Activated CD4-positive, alpha-beta memory T cell treated with anti-CD3 and anti-CD28 coated beads, Interleukin-2, amount 10 ng/mL, durations not matched to agents 7 days and 5 days (primary cell): ENCODE data around the gene ZNF561. TPM values are rescaled to one million over a fixed set of nuclear protein-coding genes. Genes with fewer than 3 reads are reported as not detected.
"Not testable (repeated sequence)": the region's sequence is repeated elsewhere in the genome, so short reads cannot be mapped to it uniquely, and the experiment has no call there.

Source experiments
- CTCF ChIA-PET: fragments of 350-600 bp; sonication (Branson Sonifier 250); formaldehyde crosslinking; loops from one replicate; lab custom pipeline; 2021; ENCODE audit warnings: antibody characterized with exemption, inconsistent platforms; lab: Charles Lee
- POLR2A ChIA-PET: fragments of 350-600 bp; sonication (Branson Sonifier 250); formaldehyde crosslinking; loops from one replicate; lab custom pipeline; 2021; ENCODE audit warnings: antibody characterized with exemption; lab: Charles Lee
- DNase-seq: peaks from one replicate; pipeline ENCODE4 v3.0.0-alpha.2; 2020
- H3K27ac Mint-ChIP-seq: one replicate; pipeline ENCODE4 v1.8.0; 2021; ENCODE audit warnings: mild to moderate bottlenecking, mixed read lengths
- H3K27me3 Mint-ChIP-seq: one replicate; pipeline ENCODE4 v1.8.0; 2021; ENCODE audit warnings: mixed read lengths
- H3K36me3 Mint-ChIP-seq: one replicate; pipeline ENCODE4 v1.8.0; 2021; ENCODE audit warnings: low read depth, mixed read lengths
- H3K4me1 Mint-ChIP-seq: one replicate; pipeline ENCODE4 v1.8.0; 2021; ENCODE audit warnings: mixed read lengths
- H3K4me3 Mint-ChIP-seq: one replicate; pipeline ENCODE4 v1.8.0; 2021; ENCODE audit warnings: mild to moderate bottlenecking, mixed read lengths
- H3K9me3 Mint-ChIP-seq: one replicate; pipeline ENCODE4 v1.8.0; 2021; ENCODE audit warnings: mixed read lengths
- total RNA-seq, 2 experiments: library from RNA; stranded (reverse); gene quantifications; one replicate each; pipeline ENCODE4 v1.2.3, GENCODE V29; 2021

Gene ZNF561
- 10 to 100 TPM; 27.0 to 29.0 TPM for total RNA-seq

- Mint-ChIP-seq H3K4me1 (peaks cover 22% of the 10 kb centered on the region), H3K9me3 (peaks cover 9% of the 10 kb centered on the region), H3K27me3 (no peaks in the 10 kb centered on the region), H3K4me3 (peak within 1 kb of the TSS; percentile 91), H3K27ac (peak within 1 kb of the TSS; percentile 94), H3K36me3 (peaks cover 40% of the 10 kb centered on the region)
- peak; percentile 89 for DNase-seq
- CTCF ChIA-PET = interaction anchor here (0.6 to 2.4 kb wide), 3 partner anchors 34 to 177 kb away, joined by 3 to 9 read pairs (median 3); no protein-coding TSS in a partner anchor
- POLR2A ChIA-PET = interaction anchor here (0.8 to 2.3 kb wide), 5 partner anchors 27 to 205 kb away, joined by 3 to 8 read pairs (median 6); partner anchors contain the start of genes ZNF121, ZNF266 and ZNF846
Measured at GRCh38 chr19:9621156-9622037, at the start of gene ZNF561. TSS of gene ZNF561 (minus strand) at chr19:9621232. CDS start at chr19:9619456, 1,776 bp downstream.

DNA sequence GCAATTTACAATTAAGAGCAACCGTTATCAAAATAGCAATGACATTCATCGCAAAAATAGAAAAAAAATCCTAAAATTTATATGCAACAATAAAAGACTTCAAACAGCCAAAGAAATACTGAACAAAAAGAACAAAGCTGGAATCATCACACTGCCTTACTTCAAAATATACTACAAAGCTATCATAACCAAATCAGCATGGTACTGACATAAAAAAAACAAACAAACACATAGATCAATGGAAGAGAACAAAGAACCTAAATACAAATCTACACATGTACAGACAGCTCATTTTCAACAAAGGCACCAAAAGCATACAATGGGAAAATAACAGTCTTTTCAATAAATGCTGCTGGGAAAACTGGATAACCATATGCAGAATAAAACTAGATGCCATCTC, 47.5 kb upstream of the ZNF561 start:
- no peak for DNase-seq
- CTCF ChIA-PET = no interaction called here
- H3K4me1 Mint-ChIP-seq = peaks cover 20% of the 10 kb centered on the region
- H3K4me3 Mint-ChIP-seq = no peak overlapping the region
- no peaks in the 10 kb centered on the region for H3K27me3 Mint-ChIP-seq
- H3K9me3 Mint-ChIP-seq = peaks cover 56% of the 10 kb centered on the region
- no peak overlapping the region for H3K27ac Mint-ChIP-seq
- POLR2A ChIA-PET = no interaction called here
- peaks cover 91% of the 10 kb centered on the region for H3K36me3 Mint-ChIP-seq

DNA sequence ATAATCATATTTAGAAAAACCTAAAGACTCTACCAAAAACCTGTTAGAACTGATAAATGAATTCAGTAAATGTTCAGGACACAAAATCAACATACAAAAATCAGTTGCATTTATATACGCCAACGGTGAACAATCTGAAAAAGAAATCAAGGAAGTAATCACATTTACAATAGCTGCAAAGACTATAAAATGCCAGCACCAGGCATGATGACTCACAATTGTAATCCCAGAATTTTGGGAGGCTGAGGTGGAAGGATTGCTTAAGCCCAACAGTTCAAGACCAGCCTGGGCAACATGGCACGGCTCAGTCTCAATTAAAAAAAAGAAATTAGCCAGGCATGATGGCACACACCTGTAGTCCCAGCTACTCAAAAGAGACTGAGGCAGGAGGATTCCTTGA, 46.9 kb upstream of the ZNF561 start:
- Mint-ChIP-seq H3K9me3 (peaks cover 55% of the 10 kb centered on the region), H3K4me3 (no peak overlapping the region)

GRCh38 chr19:9658769-9659168, 37.7 kb upstream of the ZNF561 start:
- Mint-ChIP-seq H3K27me3 (no peaks in the 10 kb centered on the region), H3K4me3 (no peak overlapping the region), H3K36me3 (peaks cover 71% of the 10 kb centered on the region), H3K4me1 (no peaks in the 10 kb centered on the region), H3K9me3 (peaks cover 19% of the 10 kb centered on the region), H3K27ac (no peak overlapping the region)
- no peak for DNase-seq
- POLR2A ChIA-PET = no interaction called here
- CTCF ChIA-PET = interaction anchor here (0.6 kb wide), 1 partner anchor 1072 kb away, joined by 3 read pairs; no protein-coding TSS in a partner anchor

More for the DNA sequence above, 46.9 kb upstream of the ZNF561 start:
- ChIA-PET CTCF (no interaction called here), POLR2A (no interaction called here)
- Mint-ChIP-seq H3K4me1 (peaks cover 17% of the 10 kb centered on the region), H3K27ac (no peak overlapping the region), H3K27me3 (no peaks in the 10 kb centered on the region), H3K36me3 (peaks cover 91% of the 10 kb centered on the region)
- no peak for DNase-seq

DNA sequence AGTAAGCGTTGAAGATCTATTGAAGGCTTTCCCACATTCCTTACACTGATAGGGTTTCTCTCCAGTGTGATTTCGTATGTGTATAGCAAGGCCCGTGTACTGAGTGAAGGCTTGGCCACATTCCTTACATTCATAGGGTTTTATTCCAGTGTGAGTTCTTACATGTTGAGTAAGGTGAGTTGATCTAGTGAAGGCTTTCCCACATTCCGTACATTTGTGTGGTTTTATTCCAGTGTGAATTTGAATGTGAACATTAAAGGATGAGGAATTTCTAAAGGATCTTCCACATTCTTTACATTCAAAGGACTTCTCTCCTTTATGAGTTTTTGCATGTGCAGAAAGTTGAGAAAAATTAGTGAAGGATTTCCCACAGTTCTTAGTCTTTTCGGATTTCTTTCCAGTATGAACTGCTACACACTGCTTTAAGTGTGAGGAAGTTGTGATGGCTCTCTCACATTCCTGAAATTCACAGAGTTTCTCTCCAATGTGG, 32.1 kb upstream of the ZNF561 start:
- DNase-seq, H3K27me3 Mint-ChIP-seq, POLR2A ChIA-PET, H3K4me1 Mint-ChIP-seq, H3K4me3 Mint-ChIP-seq, H3K27ac Mint-ChIP-seq: not testable (repeated sequence)
- Mint-ChIP-seq H3K36me3 (peaks cover 92% of the 10 kb centered on the region), H3K9me3 (peaks cover 44% of the 10 kb centered on the region)
- CTCF ChIA-PET = interaction anchor here (1.1 kb wide), 1 partner anchor 8 kb away, joined by 3 read pairs; no protein-coding TSS in a partner anchor

- peaks cover 41% of the 10 kb centered on the region for H3K9me3 Mint-ChIP-seq
- DNase-seq, H3K4me1 Mint-ChIP-seq, H3K27me3 Mint-ChIP-seq, CTCF ChIA-PET, POLR2A ChIA-PET, H3K4me3 Mint-ChIP-seq, H3K27ac Mint-ChIP-seq: not testable (repeated sequence)
- peaks cover 81% of the 10 kb centered on the region for H3K36me3 Mint-ChIP-seq
Measured at GRCh38 chr19:9651464-9651863, 30.4 kb upstream of the ZNF561 start.

DNA sequence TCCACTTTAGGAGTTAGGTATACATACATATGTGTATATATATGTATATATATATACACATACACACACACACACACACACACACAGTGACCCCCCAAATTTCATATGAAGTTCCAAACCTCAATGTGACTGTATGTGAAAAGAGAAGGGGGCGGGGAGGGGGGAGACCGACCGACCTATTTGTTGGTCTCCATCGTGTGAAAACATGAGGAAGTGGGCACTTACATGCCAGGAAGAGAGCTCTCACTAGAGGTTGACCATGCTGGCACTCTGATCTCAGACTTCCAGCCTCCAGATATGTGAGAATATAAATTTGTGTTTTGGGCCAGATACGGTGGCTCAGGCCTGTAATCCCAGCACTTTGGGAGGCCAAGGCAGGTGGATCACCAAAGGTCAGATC, 29.3 kb upstream of the ZNF561 start:
- ChIA-PET POLR2A (no interaction called here), CTCF (no interaction called here)
- DNase-seq = no peak
- Mint-ChIP-seq H3K4me1 (no peaks in the 10 kb centered on the region), H3K9me3 (peaks cover 45% of the 10 kb centered on the region), H3K27ac (no peak overlapping the region), H3K27me3 (no peaks in the 10 kb centered on the region), H3K36me3 (peaks cover 77% of the 10 kb centered on the region), H3K4me3 (no peak overlapping the region)

- H3K9me3 Mint-ChIP-seq = peaks cover 32% of the 10 kb centered on the region
- CTCF ChIA-PET = no interaction called here
- H3K27me3 Mint-ChIP-seq = no peaks in the 10 kb centered on the region
- peaks cover 56% of the 10 kb centered on the region for H3K36me3 Mint-ChIP-seq
- H3K27ac Mint-ChIP-seq = no peak overlapping the region
- no peak for DNase-seq
- POLR2A ChIA-PET = interaction anchor here (0.7 kb wide), 1 partner anchor 28 kb away, joined by 3 read pairs; no protein-coding TSS in a partner anchor
- H3K4me1 Mint-ChIP-seq = no peaks in the 10 kb centered on the region
- H3K4me3 Mint-ChIP-seq = no peak overlapping the region
Measured at GRCh38 chr19:9645472-9645871, 24.4 kb upstream of the ZNF561 start.

- Mint-ChIP-seq H3K36me3 (peaks cover 51% of the 10 kb centered on the region), H3K27me3 (no peaks in the 10 kb centered on the region), H3K4me3 (no peak overlapping the region), H3K9me3 (peaks cover 32% of the 10 kb centered on the region), H3K27ac (no peak overlapping the region), H3K4me1 (no peaks in the 10 kb centered on the region)
- no peak for DNase-seq
- ChIA-PET POLR2A (no interaction called here), CTCF (interaction anchor here (0.6 kb wide), 1 partner anchor 9 kb away, joined by 3 read pairs; no protein-coding TSS in a partner anchor)
Measured at GRCh38 chr19:9644472-9644871, 23.4 kb upstream of the ZNF561 start.

GRCh38 chr19:9641810-9642209, 20.8 kb upstream of the ZNF561 start:
- POLR2A ChIA-PET = no interaction called here
- peaks cover 35% of the 10 kb centered on the region for H3K36me3 Mint-ChIP-seq
- no peaks in the 10 kb centered on the region for H3K27me3 Mint-ChIP-seq
- DNase-seq = no peak
- H3K27ac Mint-ChIP-seq = no peak overlapping the region
- no peaks in the 10 kb centered on the region for H3K4me1 Mint-ChIP-seq
- H3K4me3 Mint-ChIP-seq = no peak overlapping the region
- peaks cover 24% of the 10 kb centered on the region for H3K9me3 Mint-ChIP-seq
- CTCF ChIA-PET = no interaction called here

DNA sequence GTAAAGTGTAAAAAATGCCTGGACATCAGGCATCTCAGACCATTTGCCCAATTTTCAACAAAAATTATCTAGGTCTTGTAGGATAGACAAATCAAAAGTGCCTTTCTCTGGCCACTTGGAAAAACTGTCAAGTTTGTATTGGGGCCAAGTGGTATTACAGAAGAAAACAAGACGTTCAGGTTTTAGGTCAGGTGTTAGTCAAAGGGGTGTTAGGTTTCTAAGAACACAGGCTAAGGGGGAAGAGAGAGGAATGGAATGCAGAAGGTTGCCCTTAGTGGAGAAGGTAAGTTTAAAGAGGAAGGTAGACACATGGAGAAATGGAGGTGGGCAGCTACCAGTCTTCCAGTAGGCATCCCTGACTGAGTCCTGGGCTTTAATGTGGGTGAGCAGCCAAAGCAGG, 19.9 kb upstream of the ZNF561 start:
- H3K4me1 Mint-ChIP-seq = no peaks in the 10 kb centered on the region
- H3K36me3 Mint-ChIP-seq = peaks cover 33% of the 10 kb centered on the region
- H3K4me3 Mint-ChIP-seq = no peak overlapping the region
- no peak for DNase-seq
- POLR2A ChIA-PET = no interaction called here
- H3K9me3 Mint-ChIP-seq = peaks cover 21% of the 10 kb centered on the region
- H3K27me3 Mint-ChIP-seq = no peaks in the 10 kb centered on the region
- H3K27ac Mint-ChIP-seq = no peak overlapping the region
- CTCF ChIA-PET = no interaction called here

DNA sequence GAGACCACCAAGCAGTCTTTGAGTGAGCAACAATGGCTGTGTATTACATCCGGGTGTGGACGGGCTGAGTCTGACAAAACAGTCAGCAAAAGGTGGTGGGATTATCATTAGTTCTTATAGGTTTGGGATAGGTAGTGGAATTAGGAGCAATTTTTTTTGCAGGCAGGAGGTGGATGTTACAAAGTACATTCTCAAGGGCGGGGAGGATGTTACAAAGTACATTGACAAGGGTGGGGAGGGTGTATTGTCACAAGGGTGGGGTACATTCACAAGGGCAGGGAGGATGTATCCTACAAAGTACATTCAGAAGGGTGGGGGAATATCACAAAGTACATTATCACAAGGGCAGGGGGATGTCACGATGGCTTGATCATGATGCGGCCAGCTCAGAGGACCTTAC, 15.0 kb upstream of the ZNF561 start:
- no peak for DNase-seq
- Mint-ChIP-seq H3K4me1 (no peaks in the 10 kb centered on the region), H3K4me3 (no peak overlapping the region), H3K27me3 (no peaks in the 10 kb centered on the region), H3K27ac (no peak overlapping the region), H3K36me3 (peaks cover 29% of the 10 kb centered on the region), H3K9me3 (peaks cover 12% of the 10 kb centered on the region)
- ChIA-PET CTCF (no interaction called here), POLR2A (no interaction called here)

- no peaks in the 10 kb centered on the region for H3K9me3 Mint-ChIP-seq
Measured at GRCh38 chr19:9627856-9628255, 6.8 kb upstream of the ZNF561 start.

More at GRCh38 chr19:9627856-9628255, 6.8 kb upstream of the ZNF561 start:
- H3K36me3 Mint-ChIP-seq = peaks cover 8% of the 10 kb centered on the region
- H3K27ac Mint-ChIP-seq = no peak overlapping the region
- no peak for DNase-seq
- ChIA-PET POLR2A (no interaction called here), CTCF (interaction anchor here (0.6 to 1.8 kb wide), 2 partner anchors 148 to 168 kb away, joined by 3 to 8 read pairs; no protein-coding TSS in a partner anchor)
- H3K4me1 Mint-ChIP-seq = peaks cover 6% of the 10 kb centered on the region
- H3K4me3 Mint-ChIP-seq = no peak overlapping the region
- no peaks in the 10 kb centered on the region for H3K27me3 Mint-ChIP-seq
